Stimulated activated CD4-positive, alpha-beta T cell treated with anti-CD3 and anti-CD28 coated beads, Interleukin-1b, Interleukin-23, amount 100 ng/mL, for 4 hours (primary cell): ENCODE measurements around the gene HOMEZ.
A peak's percentile ranks its signal among the peaks of the same experiment; 100 is the strongest.
"Not testable (repeated sequence)": the region's sequence is repeated elsewhere in the genome, so short reads cannot be mapped to it uniquely, and the experiment has no call there.

Experiments used
- DNase-seq, 2 donors: peaks; one replicate each; pipeline ENCODE4 v3.0.0-alpha.2; 2020; ENCODE audit warnings: low read depth in 2 of 2

HOMEZ gene

GRCh38 chr14:23281247-23281646, 4.7 kb downstream of the HOMEZ start:
- no peak for DNase-seq

GRCh38 chr14:23277928-23278327, 8.0 kb downstream of the HOMEZ start:
- DNase-seq, result not testable (repeated sequence)

- DNase-seq, result no peak
Measured at GRCh38 chr14:23277189-23277588, 8.7 kb downstream of the HOMEZ start.

- no peak for DNase-seq
Measured at GRCh38 chr14:23275412-23275811, 10.5 kb downstream of the HOMEZ start.

GRCh38 chr14:23269193-23269592, 16.7 kb downstream of the HOMEZ start:
- DNase-seq, result no peak

- not testable (repeated sequence) for DNase-seq
Measured at GRCh38 chr14:23260849-23261248, 25.1 kb downstream of the HOMEZ start.

GRCh38 chr14:23259426-23259825, 26.5 kb downstream of the HOMEZ start:
- DNase-seq, result no peak

GRCh38 chr14:23258256-23258655, 27.7 kb downstream of the HOMEZ start:
- DNase-seq, result no peak

- no peak for DNase-seq
Measured at GRCh38 chr14:23252420-23253333, 33.3 kb downstream of the HOMEZ start.

- no peak for DNase-seq
Measured at GRCh38 chr14:23252006-23252405, 33.9 kb downstream of the HOMEZ start.

GRCh38 chr14:23249824-23250223, 36.1 kb downstream of the HOMEZ start:
- no peak for DNase-seq

GRCh38 chr14:23248601-23249000, 37.3 kb downstream of the HOMEZ start:
- DNase-seq, result no peak

GRCh38 chr14:23245282-23245681, 40.6 kb downstream of the HOMEZ start:
- DNase-seq, result no peak

- DNase-seq, result no peak
Measured at GRCh38 chr14:23243066-23243465, 42.9 kb downstream of the HOMEZ start.

- no peak for DNase-seq
Measured at GRCh38 chr14:23242076-23242475, 43.9 kb downstream of the HOMEZ start.

- DNase-seq, result not testable (repeated sequence)
Measured at GRCh38 chr14:23241061-23241715, 44.7 kb downstream of the HOMEZ start.

GRCh38 chr14:23240661-23241060, 45.3 kb downstream of the HOMEZ start:
- no peak for DNase-seq

- peak; percentile 79 to 84 for DNase-seq
Measured at GRCh38 chr14:23237772-23238594, 47.9 kb downstream of the HOMEZ start, which contains the start of gene RNF212B. Gene RNF212B (plus strand): TSS chr14:23237936. CDS start chr14:23240346, 2,410 bp downstream.

GRCh38 chr14:23232241-23232808, 53.6 kb downstream of the HOMEZ start:
- DNase-seq, result not testable (repeated sequence)

GRCh38 chr14:23228812-23229211, 57.1 kb downstream of the HOMEZ start:
- no peak for DNase-seq

GRCh38 chr14:23227566-23227965, 58.4 kb downstream of the HOMEZ start:
- no peak for DNase-seq

GRCh38 chr14:23224958-23225357, 61.0 kb downstream of the HOMEZ start:
- DNase-seq, result not testable (repeated sequence)
